Neural cell (in vitro differentiated cells): ENCODE data around the gene LRRC2. TPM values are rescaled to one million over a fixed set of nuclear protein-coding genes. Genes with fewer than 3 reads are reported as not detected.

ENCODE experiments used
- H2AFZ ChIP-seq: fragments of 200-600, 300-800 bp; sonication (generic), shearing (Covaris generic); 2 replicates; pipeline ENCODE4 v1.6.0; 2014; ENCODE audit warnings: low read depth, mild to moderate bottlenecking, antibody characterized with exemption, low read length, moderate library complexity
- H3F3A ChIP-seq: fragments of 200-600 bp; shearing (Covaris generic); 2 replicates; pipeline ENCODE4 v1.6.1; 2016; ENCODE audit warnings: mild to moderate bottlenecking, moderate library complexity, mixed read lengths, antibody characterized with exemption, low read length; ENCODE audit not compliant: insufficient read depth, poor library complexity, severe bottlenecking
- H3K27ac ChIP-seq: fragments of 200-600, 300-800 bp; sonication (generic), shearing (Covaris generic); 2 replicates; pipeline ENCODE4 v1.5.1; 2014; ENCODE audit warnings: mild to moderate bottlenecking, low read length, moderate library complexity
- H3K27me3 ChIP-seq: fragments of 300-800, 200-600 bp; sonication (generic), shearing (Covaris generic); 2 replicates; pipeline ENCODE4 v1.6.0; 2014; ENCODE audit warnings: mild to moderate bottlenecking, low read depth, low read length, moderate library complexity; ENCODE audit not compliant: insufficient read depth
- H3K36me3 ChIP-seq: fragments of 300-800, 200-600 bp; sonication (generic), shearing (Covaris generic); 2 replicates; pipeline ENCODE4 v1.5.1; 2014; ENCODE audit warnings: mild to moderate bottlenecking, antibody characterized with exemption, low read length, moderate library complexity; ENCODE audit not compliant: insufficient read depth
- H3K4me2 ChIP-seq: fragments of 300-800, 200-600 bp; sonication (generic), shearing (Covaris generic); 2 replicates; pipeline ENCODE4 v1.6.0; 2014; ENCODE audit warnings: mild to moderate bottlenecking, low read length
- H3K4me3 ChIP-seq: fragments of 300-800, 200-600 bp; sonication (generic), shearing (Covaris generic); 2 replicates; pipeline ENCODE4 v1.5.1; 2014; ENCODE audit warnings: mild to moderate bottlenecking, low read length, moderate library complexity
- H3K79me2 ChIP-seq: fragments of 200-600 bp; shearing (Covaris generic); replicated peaks from 2 replicates; pipeline ENCODE4 v1.6.0; 2014; ENCODE audit warnings: mild to moderate bottlenecking, low read length, moderate library complexity; ENCODE audit not compliant: insufficient read depth
- H3K9ac ChIP-seq: fragments of 300-800, 200-600 bp; sonication (generic), shearing (Covaris generic); 2 replicates; pipeline ENCODE4 v1.6.1; 2016; ENCODE audit warnings: mild to moderate bottlenecking, low read length, mixed read lengths
- H3K9me2 ChIP-seq: fragments of 200-600 bp; shearing (Covaris generic); 2 replicates; pipeline ENCODE4 v1.6.1; 2016; ENCODE audit warnings: mild to moderate bottlenecking, low read length, mixed read lengths; ENCODE audit not compliant: insufficient read depth
- H3K9me3 ChIP-seq: fragments of 200-600, 300-800 bp; sonication (generic), shearing (Covaris generic); 2 replicates; pipeline ENCODE4 v1.6.1; 2016; ENCODE audit warnings: mild to moderate bottlenecking, mixed run types, low read length, moderate library complexity, mixed read lengths
- H4K20me1 ChIP-seq: fragments of 200-600 bp; shearing (Covaris generic); 2 replicates; pipeline ENCODE4 v1.6.1; 2016; ENCODE audit warnings: mild to moderate bottlenecking, mixed run types; ENCODE audit not compliant: insufficient read depth
- CTCF ChIP-seq: fragments of 450-650 bp; IDR thresholded peaks from 2 replicates; pipeline ENCODE4 v1.5.1; 2014; ENCODE audit warnings: antibody characterized with exemption, mild to moderate bottlenecking, moderate library complexity; ENCODE audit not compliant: poor library complexity, severe bottlenecking
- EP300 ChIP-seq: fragments of 450-650 bp; conservative IDR thresholded peaks from 2 replicates; pipeline ENCODE4 v1.6.1; 2014; ENCODE audit warnings: antibody characterized with exemption, mild to moderate bottlenecking, moderate library complexity; ENCODE audit not compliant: poor library complexity, severe bottlenecking
- EZH2 ChIP-seq: fragments of 200-600, 300-800 bp; shearing (Covaris generic), sonication (generic); IDR thresholded peaks from 2 replicates; pipeline ENCODE4 v1.6.1; 2014; ENCODE audit warnings: antibody characterized with exemption, low read length, borderline replicate concordance, mild to moderate bottlenecking; ENCODE audit not compliant: insufficient read depth, poor library complexity, severe bottlenecking
- MXI1 ChIP-seq: fragments of 450-650 bp; conservative IDR thresholded peaks from 2 replicates; pipeline ENCODE4 v1.6.1; 2014; ENCODE audit warnings: antibody characterized with exemption, mild to moderate bottlenecking; ENCODE audit not compliant: poor library complexity, severe bottlenecking
- POLR2AphosphoS5 ChIP-seq: IDR thresholded peaks from 2 replicates; pipeline ENCODE4 v1.6.1; 2012
- RAD21 ChIP-seq: fragments of 450-650 bp; conservative IDR thresholded peaks from 2 replicates; pipeline ENCODE4 v1.6.1; 2014; ENCODE audit warnings: antibody characterized with exemption, mild to moderate bottlenecking, moderate library complexity
- REST ChIP-seq: IDR thresholded peaks from 2 replicates; pipeline ENCODE4 v1.6.1; 2012; ENCODE audit warnings: borderline replicate concordance
- SMC3 ChIP-seq: fragments of 450-650 bp; conservative IDR thresholded peaks from 2 replicates; pipeline ENCODE4 v1.6.1; 2014; ENCODE audit warnings: antibody characterized with exemption, mild to moderate bottlenecking, moderate library complexity; ENCODE audit not compliant: poor library complexity
- TAF1 ChIP-seq: IDR thresholded peaks from 2 replicates; pipeline ENCODE4 v1.6.1; 2012; ENCODE audit warnings: low read depth
- polyA plus RNA-seq: library from polyadenylated mRNA; depleted of rRNA; stranded (reverse); fragments of >200 nt; gene quantifications from 2 replicates; pipeline ENCODE4 v1.2.3, GENCODE V29; 2014

Gene LRRC2
- polyA plus RNA-seq, 1 donor from 2014 or later: not detected

GRCh38 chr3:46586738-46587246, 20.7 kb upstream of the LRRC2 start:
- H4K20me1 ChIP-seq: no peaks in the 10 kb centered on the region

GRCh38 chr3:46585799-46586693, 19.9 kb upstream of the LRRC2 start:
- TF ChIP-seq MXI1 (no peak), EP300 (no peak), EZH2 (no peak), RAD21 (no peak), POLR2AphosphoS5 (no peak), TAF1 (no peak), REST (no peak), SMC3 (no peak), CTCF (no peak)
- Histone ChIP-seq H3K36me3 (no peaks in the 10 kb centered on the region), H3K27ac (no peak overlapping the region), H3K79me2 (no peaks in the 10 kb centered on the region), H3K4me2 (no peak overlapping the region), H3F3A (no peaks in the 10 kb centered on the region), H3K9me3 (no peaks in the 10 kb centered on the region), H4K20me1 (no peaks in the 10 kb centered on the region), H3K27me3 (no peaks in the 10 kb centered on the region), H2AFZ (no peak overlapping the region), H3K4me3 (no peak overlapping the region), H3K9ac (no peak overlapping the region), H3K9me2 (no peaks in the 10 kb centered on the region)

More at GRCh38 chr3:46586738-46587246, 20.7 kb upstream of the LRRC2 start:
- no peaks in the 10 kb centered on the region for H3K9me3 ChIP-seq
- no peaks in the 10 kb centered on the region for H3K9me2 ChIP-seq
- H3K27ac ChIP-seq: no peak overlapping the region
- H3K4me3 ChIP-seq: no peak overlapping the region
- TF ChIP-seq TAF1: no peak
- no peak for TF ChIP-seq EP300
- no peak for TF ChIP-seq POLR2AphosphoS5
- no peak for TF ChIP-seq SMC3
- TF ChIP-seq MXI1: no peak
- no peak for TF ChIP-seq REST
- no peak for TF ChIP-seq EZH2
- TF ChIP-seq RAD21: no peak
- H3F3A ChIP-seq: no peaks in the 10 kb centered on the region
- no peak overlapping the region for H2AFZ ChIP-seq
- H3K27me3 ChIP-seq: no peaks in the 10 kb centered on the region
- no peaks in the 10 kb centered on the region for H3K36me3 ChIP-seq
- H3K4me2 ChIP-seq: no peak overlapping the region
- no peak overlapping the region for H3K9ac ChIP-seq
- H3K79me2 ChIP-seq: no peaks in the 10 kb centered on the region
